ENCODE data around the gene DCC. TPM values are rescaled to one million over a fixed set of nuclear protein-coding genes. Genes with fewer than 3 reads are reported as not detected.

Gene DCC
- total RNA-seq, 2 donors from 2014 or later: 0.18 to 0.34 TPM

DNA sequence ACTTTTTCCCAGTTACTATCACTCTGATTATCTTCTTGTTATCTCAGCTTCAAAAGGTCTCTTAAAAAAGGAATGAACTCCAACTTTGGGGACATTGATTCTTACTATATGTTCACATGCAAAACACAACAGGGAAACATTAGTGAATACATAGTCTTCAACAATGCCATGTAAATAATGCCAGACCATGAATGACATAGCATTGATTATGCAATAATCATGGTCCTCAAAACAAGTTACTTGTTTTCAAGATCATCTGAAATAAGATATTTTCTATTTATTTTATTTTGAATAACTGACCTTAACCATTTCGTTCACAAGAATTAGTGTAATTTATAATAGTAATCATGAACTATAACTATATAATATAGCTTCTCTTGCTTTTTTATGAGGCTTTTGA is 982.2 kb downstream of the DCC start:
- ATAC-seq: no peak
- intact Hi-C loops (cut with DNase I, micrococcal nuclease): no loop called here

GRCh38 chr18:53324353-53324752 is 984.4 kb downstream of the DCC start:
- intact Hi-C loops (cut with DNase I, micrococcal nuclease): no loop called here
- ATAC-seq (no peak), DNase-seq (no peak)

More for the DNA sequence above, 982.2 kb downstream of the DCC start:
- DNase-seq: no peak

- DNase-seq (no peak), ATAC-seq (no peak)
- intact Hi-C loops (cut with DNase I, micrococcal nuclease): no loop called here
Observed at GRCh38 chr18:53360501-53361443, 1020.8 kb downstream of the DCC start.

GRCh38 chr18:53375621-53376020 is 1035.6 kb downstream of the DCC start:
- intact Hi-C loops (cut with DNase I, micrococcal nuclease): no loop called here
- no peak for ATAC-seq
- no peak for DNase-seq

DNA sequence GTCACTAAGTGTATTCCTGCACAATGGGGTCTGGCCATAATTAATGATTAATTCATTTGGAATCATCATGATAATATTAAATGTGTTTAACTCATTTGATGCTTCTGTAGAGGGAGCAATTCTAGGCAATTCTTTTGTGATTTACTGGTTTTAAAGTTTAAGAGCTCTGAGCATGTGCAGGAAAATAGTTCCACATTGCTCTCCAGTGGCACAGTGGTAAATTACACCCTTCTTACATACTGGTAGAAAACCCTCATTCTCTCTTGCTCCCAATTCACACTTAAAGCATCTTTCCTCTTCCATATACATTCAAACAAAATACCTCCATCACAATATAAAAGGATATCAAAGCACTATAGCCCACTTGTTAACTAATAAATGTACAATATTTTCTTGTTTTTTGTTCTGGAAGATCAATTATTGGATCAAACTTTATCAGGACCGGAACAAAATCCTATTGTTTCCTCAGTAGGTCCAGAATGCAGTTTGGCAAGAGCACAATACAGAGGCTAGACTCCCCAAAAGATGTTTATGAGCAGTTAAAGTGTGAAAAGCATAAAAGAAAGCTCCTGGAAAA is 1040.2 kb downstream of the DCC start:
- intact Hi-C loops (cut with DNase I, micrococcal nuclease): no loop called here
- DNase-seq (no peak), ATAC-seq (no peak)

GRCh38 chr18:53382870-53383269 is 1042.9 kb downstream of the DCC start:
- intact Hi-C loops (cut with DNase I, micrococcal nuclease): no loop called here
- DNase-seq: no peak
- no peak for ATAC-seq

- intact Hi-C loops (cut with DNase I, micrococcal nuclease): no loop called here
Observed at GRCh38 chr18:53385889-53386288, 1045.9 kb downstream of the DCC start.

GRCh38 chr18:53387581-53387980 is 1047.6 kb downstream of the DCC start:
- intact Hi-C loops (cut with DNase I, micrococcal nuclease): no loop called here
- DNase-seq (no peak), ATAC-seq (no peak)

More at GRCh38 chr18:53385889-53386288, 1045.9 kb downstream of the DCC start:
- DNase-seq (no peak), ATAC-seq (no peak)

DNA sequence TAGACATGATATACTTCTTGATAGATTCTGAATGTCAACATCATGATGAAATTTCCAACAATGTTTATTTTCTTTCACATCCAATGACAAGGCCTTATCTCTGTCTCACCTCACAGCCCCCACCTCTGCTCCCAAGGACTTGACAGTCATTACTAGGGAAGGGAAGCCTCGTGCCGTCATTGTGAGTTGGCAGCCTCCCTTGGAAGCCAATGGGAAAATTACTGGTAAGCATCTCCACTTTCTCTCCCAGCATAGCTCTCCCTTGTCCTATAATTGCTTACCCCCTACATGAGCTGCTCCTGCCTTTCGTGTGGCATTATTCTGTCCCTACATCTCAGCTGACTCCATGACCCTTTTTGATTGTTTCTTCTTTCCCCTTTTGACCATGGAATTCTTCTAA is 1062.7 kb downstream of the DCC start:
- ATAC-seq: no peak
- intact Hi-C loops (cut with DNase I, micrococcal nuclease): no loop called here
- no peak for DNase-seq

DNA sequence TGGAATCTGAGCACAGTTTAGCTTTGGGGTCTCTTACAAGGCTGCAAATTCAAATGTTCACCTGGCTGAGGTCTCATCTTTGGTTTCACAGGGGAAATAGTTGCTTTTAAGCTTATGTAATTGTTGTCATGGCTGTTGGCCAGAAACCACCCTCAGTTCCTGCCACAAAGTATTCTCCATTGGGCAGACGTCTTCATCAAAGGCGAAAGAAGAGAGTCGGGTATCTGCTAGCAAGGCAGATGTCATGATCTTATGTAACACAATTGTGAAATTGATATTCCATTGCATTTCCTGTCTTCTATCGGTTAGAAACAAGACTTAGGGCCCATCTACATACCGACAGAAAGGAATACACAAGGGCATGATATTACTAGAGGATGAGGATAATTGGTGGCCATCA is 1068.3 kb downstream of the DCC start:
- ATAC-seq (no peak), DNase-seq (no peak)
- intact Hi-C loops (cut with DNase I, micrococcal nuclease): no loop called here

GRCh38 chr18:53411511-53411910 is 1071.5 kb downstream of the DCC start:
- intact Hi-C loops (cut with DNase I, micrococcal nuclease): no loop called here
- ATAC-seq: no peak
- DNase-seq: no peak

DNA sequence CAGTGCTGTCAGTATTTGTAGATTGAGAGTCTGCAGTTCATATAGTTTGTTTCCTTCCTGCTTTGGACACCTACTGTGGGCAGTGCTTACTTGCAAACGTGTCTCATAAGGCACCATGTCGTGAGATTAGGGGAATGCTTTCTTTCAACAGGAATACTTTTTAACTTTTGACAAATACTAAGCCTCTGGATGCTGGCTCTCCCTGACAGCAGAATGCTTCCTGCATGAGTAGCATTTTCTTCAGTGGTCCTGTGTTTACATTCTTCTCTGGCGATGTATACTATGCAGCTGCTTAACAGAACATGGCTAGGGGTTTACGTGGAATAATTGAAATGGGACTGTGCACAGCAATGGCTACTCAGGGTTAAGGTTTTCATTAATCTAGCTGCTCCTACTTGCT is 1077.0 kb downstream of the DCC start:
- ATAC-seq: no peak
- DNase-seq: no peak
- intact Hi-C loops (cut with DNase I, micrococcal nuclease): no loop called here

- ATAC-seq (no peak), DNase-seq (no peak)
- intact Hi-C loops (cut with DNase I, micrococcal nuclease): no loop called here
Observed at GRCh38 chr18:53421869-53422268, 1081.9 kb downstream of the DCC start.

DNA sequence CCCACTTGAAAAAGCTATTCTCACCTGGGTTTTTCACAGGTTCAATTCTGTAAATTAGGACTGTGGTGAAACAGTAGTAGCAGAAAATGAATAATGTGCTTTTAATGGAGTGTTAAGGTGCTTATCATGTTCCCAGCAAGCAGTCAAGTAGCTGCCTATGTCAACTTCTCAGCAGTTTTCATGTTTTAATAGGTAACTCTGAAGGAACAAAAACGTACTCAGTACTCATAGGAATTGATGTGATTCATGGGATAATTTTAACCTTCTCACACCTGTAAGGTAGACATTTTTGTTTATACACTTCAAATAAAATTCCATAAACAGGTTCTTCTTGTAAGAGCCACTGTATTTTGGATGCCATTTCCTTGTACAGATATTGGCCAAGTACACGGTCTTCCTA is 1082.9 kb downstream of the DCC start:
- ATAC-seq (no peak), DNase-seq (no peak)
- intact Hi-C loops (cut with DNase I, micrococcal nuclease): no loop called here

GRCh38 chr18:53426666-53427184 is 1086.7 kb downstream of the DCC start:
- no peak for ATAC-seq
- DNase-seq: no peak

GRCh38 chr18:53441761-53442414 is 1101.9 kb downstream of the DCC start:
- no peak for ATAC-seq
- intact Hi-C loops (cut with DNase I, micrococcal nuclease): no loop called here
- no peak for DNase-seq

More at GRCh38 chr18:53426666-53427184, 1086.7 kb downstream of the DCC start:
- intact Hi-C loops (cut with DNase I, micrococcal nuclease): no loop called here

GRCh38 chr18:53442415-53442783 is 1102.4 kb downstream of the DCC start:
- DNase-seq: no peak
- intact Hi-C loops (cut with DNase I, micrococcal nuclease): no loop called here
- ATAC-seq: no peak

- intact Hi-C loops (cut with DNase I, micrococcal nuclease): no loop called here
- ATAC-seq (no peak), DNase-seq (no peak)
Observed at GRCh38 chr18:53443336-53443735, 1103.3 kb downstream of the DCC start.

DNA sequence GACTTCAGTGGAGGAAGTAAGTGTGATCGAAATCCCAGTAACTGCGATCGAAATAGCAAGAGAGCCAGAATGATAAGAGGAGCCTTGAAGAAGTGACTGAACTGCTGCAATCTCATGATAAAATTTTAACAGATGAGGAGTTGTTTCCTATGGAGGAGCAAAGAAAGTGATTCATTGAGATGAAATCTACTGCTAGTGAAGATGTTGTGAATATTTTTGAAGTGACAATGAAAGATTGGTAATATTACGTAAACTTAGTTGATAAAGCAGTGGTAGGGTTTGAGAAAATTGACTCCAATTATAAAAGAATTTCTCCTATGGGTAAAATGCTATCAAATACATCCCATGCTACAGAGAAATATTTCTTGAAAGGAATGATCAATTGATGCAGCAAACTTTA is 1103.8 kb downstream of the DCC start:
- ATAC-seq (no peak), DNase-seq (no peak)
- intact Hi-C loops (cut with DNase I, micrococcal nuclease): no loop called here

GRCh38 chr18:53451902-53452301 is 1111.9 kb downstream of the DCC start:
- intact Hi-C loops (cut with DNase I, micrococcal nuclease): no loop called here
- DNase-seq: no peak
- ATAC-seq: no peak
